Lower lobe of right lung (tissue), 2 donors: ENCODE results near the gene PTGER4. TPM values are rescaled to one million over a fixed set of nuclear protein-coding genes. Genes with fewer than 3 reads are reported as not detected.

Experiments used
- ATAC-seq, 2 donors: fragments of 200-7000 bp; cut with Tn5 transposase; one replicate each; pipeline ENCODE4 v1.9.1; 2020 to 2022; ENCODE audit warnings: mild to moderate bottlenecking in 2 of 2, moderate library complexity in 2 of 2
- DNase-seq: peaks from one replicate; pipeline ENCODE4 v3.0.0-alpha.2; 2020
- H3K27ac ChIP-seq: fragments of 200-600 bp; one replicate; pipeline ENCODE4 v1.8.0; 2022
- H3K27me3 ChIP-seq: fragments of 200-600 bp; one replicate; pipeline ENCODE4 v1.8.0; 2022; ENCODE audit warnings: low read depth
- H3K36me3 ChIP-seq: fragments of 200-600 bp; one replicate; pipeline ENCODE4 v1.8.0; 2022; ENCODE audit warnings: mild to moderate bottlenecking
- H3K4me1 ChIP-seq: fragments of 200-600 bp; one replicate; pipeline ENCODE4 v1.8.0; 2022
- H3K4me3 ChIP-seq: fragments of 200-600 bp; one replicate; pipeline ENCODE4 v1.8.0; 2022; ENCODE audit warnings: mild to moderate bottlenecking
- H3K9me3 ChIP-seq: fragments of 200-600 bp; one replicate; pipeline ENCODE4 v1.8.0; 2022
- intact Hi-C: fragments of 100-400 bp; cut with DNase I; formaldehyde crosslinking; loops from one replicate; pipeline ENCODE4 v1.11.0; 2022
- total RNA-seq: library from RNA; stranded (reverse); fragmentation: NEBNext Ultra II Directional; extraction: Animal tissue kit (Norgen Biotek cat#: 25700); gene quantifications from one replicate; pipeline ENCODE4 v1.2.1, GENCODE V29; 2021
- TF ChIP-seq, protein P1 (sequence below): fragments of 200-600 bp; IDR thresholded peaks from one replicate; pipeline ENCODE4 v1.8.0; 2022; ENCODE audit warnings: antibody characterized with exemption, mild to moderate bottlenecking
- donor health status: DM: no; HTN: yes; CAD: no; lungs with severe emphysema.

The PTGER4 gene
- total RNA-seq, 1 donor from 2014 or later: 29.1 TPM

DNA sequence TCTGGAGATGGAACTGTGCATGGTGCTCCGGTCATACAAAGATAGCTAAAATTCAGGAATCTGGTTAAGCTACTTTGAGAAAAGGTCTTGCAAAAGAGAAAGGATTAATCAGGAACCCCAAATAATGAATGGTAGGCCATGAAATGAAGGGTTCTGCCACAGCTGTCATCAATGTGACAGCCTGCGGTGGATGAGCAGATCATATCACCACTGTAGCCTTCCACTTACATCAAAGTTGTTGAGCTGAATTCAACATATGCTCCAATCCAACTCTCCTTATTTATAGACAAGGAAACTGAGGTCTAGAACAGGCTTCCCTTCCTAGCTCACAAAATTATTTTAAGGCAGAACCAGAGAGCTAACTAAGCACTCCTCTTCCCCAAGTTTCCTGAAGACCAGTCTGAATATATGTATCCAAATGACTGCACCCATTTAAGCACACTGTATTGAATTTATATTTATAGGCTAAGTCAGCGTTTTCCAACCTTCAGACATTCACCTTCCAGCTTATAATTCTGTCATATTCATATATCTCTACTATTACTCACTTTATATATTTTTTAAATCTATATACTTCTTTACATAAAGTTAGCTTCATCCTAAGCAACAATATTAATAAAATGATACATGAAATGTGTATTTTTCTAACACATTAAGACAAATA, 13.9 kb upstream of the PTGER4 start:
- DNase-seq (no peak), ATAC-seq (no peak)
- intact Hi-C loops: no loop called here
- Histone ChIP-seq H3K4me1 (peaks cover 8% of the 10 kb centered on the region), H3K27ac (no peak overlapping the region), H3K9me3 (no peaks in the 10 kb centered on the region), H3K27me3 (no peaks in the 10 kb centered on the region), H3K36me3 (no peaks in the 10 kb centered on the region), H3K4me3 (no peak overlapping the region)
- TF ChIP-seq, protein P1, sequence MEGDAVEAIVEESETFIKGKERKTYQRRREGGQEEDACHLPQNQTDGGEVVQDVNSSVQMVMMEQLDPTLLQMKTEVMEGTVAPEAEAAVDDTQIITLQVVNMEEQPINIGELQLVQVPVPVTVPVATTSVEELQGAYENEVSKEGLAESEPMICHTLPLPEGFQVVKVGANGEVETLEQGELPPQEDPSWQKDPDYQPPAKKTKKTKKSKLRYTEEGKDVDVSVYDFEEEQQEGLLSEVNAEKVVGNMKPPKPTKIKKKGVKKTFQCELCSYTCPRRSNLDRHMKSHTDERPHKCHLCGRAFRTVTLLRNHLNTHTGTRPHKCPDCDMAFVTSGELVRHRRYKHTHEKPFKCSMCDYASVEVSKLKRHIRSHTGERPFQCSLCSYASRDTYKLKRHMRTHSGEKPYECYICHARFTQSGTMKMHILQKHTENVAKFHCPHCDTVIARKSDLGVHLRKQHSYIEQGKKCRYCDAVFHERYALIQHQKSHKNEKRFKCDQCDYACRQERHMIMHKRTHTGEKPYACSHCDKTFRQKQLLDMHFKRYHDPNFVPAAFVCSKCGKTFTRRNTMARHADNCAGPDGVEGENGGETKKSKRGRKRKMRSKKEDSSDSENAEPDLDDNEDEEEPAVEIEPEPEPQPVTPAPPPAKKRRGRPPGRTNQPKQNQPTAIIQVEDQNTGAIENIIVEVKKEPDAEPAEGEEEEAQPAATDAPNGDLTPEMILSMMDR: no peak

DNA sequence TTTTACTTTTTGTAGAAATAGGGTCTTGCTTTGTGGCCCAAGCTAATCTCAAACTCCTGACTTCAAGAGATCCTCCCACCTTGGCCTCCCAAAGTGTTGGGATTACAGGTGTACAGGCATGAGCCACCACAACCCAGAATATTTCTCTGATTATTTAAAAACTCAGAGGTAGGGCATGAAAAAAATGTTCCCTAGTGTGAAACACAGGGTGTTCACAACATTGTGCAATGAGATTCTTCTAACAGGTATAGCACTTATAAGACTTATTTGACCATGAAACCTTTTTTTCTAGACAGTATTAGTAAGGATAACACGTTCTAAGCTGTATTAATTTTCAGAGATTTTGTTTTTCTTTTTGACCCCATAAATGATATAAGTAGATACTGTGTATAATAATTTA, 13.1 kb upstream of the PTGER4 start:
- Histone ChIP-seq H3K4me3 (no peak overlapping the region), H3K9me3 (no peaks in the 10 kb centered on the region), H3K27ac (no peak overlapping the region), H3K27me3 (no peaks in the 10 kb centered on the region), H3K4me1 (peaks cover 8% of the 10 kb centered on the region), H3K36me3 (no peaks in the 10 kb centered on the region)
- TF ChIP-seq, protein P1: no peak
- no peak for DNase-seq
- ATAC-seq: no peak
- intact Hi-C loops: no loop called here

DNA sequence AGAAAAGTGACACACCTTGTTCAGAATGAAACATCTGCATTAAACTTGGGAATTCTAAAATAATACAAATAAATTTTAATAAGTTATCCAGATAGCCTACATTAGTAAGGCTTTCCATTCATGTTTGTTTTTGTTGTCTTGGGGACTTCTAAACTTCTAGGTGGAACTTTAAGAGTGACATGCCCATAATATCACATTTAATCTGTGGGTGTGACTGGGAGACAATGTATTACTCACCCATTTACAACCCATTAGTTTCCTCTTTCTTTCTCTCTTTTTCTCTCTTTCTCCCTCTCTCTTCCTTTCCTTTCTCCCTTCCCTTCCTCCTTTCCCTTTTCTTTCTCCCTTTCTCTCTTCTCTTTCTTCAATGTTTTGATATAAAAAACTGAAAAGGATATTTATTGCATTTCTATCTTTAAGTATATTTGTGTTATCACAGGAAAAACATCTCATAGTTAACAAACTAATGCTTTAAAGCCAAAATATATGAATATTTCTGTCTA, 12.5 kb upstream of the PTGER4 start:
- H3K4me3 ChIP-seq: no peak overlapping the region
- no peaks in the 10 kb centered on the region for H3K36me3 ChIP-seq
- H3K27me3 ChIP-seq: no peaks in the 10 kb centered on the region
- no peak overlapping the region for H3K27ac ChIP-seq
- H3K9me3 ChIP-seq: no peaks in the 10 kb centered on the region
- H3K4me1 ChIP-seq: peaks cover 8% of the 10 kb centered on the region
- intact Hi-C loops: no loop called here
- DNase-seq (no peak), ATAC-seq (no peak)
- TF ChIP-seq, protein P1: no peak

DNA sequence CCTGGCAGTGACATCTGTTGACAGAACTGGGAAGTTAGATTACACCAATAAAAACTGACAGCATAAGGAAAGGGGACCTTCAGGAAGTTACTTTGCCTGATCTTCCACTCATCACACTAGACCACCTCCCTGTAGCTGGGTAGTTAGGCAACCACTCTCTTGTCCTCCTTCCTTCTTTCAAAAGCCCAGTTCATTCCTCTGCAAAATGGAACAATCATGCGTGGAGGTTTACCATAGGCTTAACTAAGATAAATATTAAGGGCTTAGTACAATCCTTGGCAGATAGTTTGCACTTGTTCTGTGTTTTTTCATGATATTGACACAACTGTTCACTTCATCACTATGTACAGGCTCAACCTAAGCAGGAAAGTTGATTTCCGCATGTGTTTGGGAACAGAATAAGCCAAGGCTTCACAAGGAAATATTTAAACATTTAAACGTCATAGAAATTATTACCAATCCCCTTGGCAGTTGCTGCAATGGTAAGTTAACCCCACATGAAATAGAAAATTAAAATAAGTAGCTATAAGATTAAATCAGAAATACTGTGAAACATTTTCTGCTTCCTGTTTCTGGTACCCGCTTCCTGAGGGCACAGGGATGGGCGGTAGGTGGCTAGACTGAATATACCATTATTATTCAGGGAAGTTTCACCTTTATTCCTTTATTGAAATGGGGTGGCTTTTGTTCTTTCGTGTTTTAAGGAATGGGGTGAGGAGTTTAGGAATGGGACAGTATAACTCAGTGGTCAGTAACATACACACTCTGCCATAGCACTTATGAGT, 9.9 kb upstream of the PTGER4 start:
- Histone ChIP-seq H3K4me1 (peaks cover 8% of the 10 kb centered on the region), H3K36me3 (no peaks in the 10 kb centered on the region), H3K9me3 (no peaks in the 10 kb centered on the region), H3K27ac (no peak overlapping the region), H3K27me3 (no peaks in the 10 kb centered on the region), H3K4me3 (no peak overlapping the region)
- ATAC-seq: peak; percentile 24 to 54
- no peak for DNase-seq
- TF ChIP-seq, protein P1: no peak
- intact Hi-C loops: no loop called here

DNA sequence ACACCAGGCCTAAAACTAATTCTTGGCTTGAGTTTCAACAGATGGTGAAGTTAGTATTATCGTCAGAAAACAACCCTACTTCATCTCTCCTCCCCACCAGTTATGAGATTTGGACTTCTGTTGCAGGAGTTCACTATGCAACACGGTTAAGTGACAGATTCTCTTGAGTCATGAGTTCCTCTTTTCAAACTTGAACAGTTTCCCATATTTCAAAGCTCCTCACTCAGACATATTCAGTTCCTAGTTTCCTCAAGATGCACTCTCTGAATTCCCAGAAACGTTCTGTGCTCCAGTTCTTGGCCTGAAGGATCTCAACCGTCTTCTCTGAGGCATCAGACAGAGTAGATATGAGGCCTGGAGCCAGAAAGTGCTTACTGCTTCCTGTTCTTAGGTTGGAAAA, 7.3 kb upstream of the PTGER4 start:
- H3K4me3 ChIP-seq: no peak overlapping the region
- H3K36me3 ChIP-seq: no peaks in the 10 kb centered on the region
- H3K4me1 ChIP-seq: peaks cover 24% of the 10 kb centered on the region
- H3K9me3 ChIP-seq: no peaks in the 10 kb centered on the region
- TF ChIP-seq, protein P1: no peak
- intact Hi-C loops: no loop called here
- no peaks in the 10 kb centered on the region for H3K27me3 ChIP-seq
- ATAC-seq: peak; percentile 59 to 65
- no peak for DNase-seq
- H3K27ac ChIP-seq: no peak overlapping the region
